HepG2 (cell line): ENCODE data around the gene INPP5E. TPM values are rescaled to one million over a fixed set of nuclear protein-coding genes. Genes with fewer than 3 reads are reported as not detected.

Source experiments
- ATAC-seq: fragments of 200-7000 bp; cut with Tn5 transposase; 3 replicates; pipeline ENCODE4 v1.9.1; 2020; ENCODE audit warnings: mild to moderate bottlenecking, moderate library complexity
- BruUV-seq: library from RNA; stranded (reverse); fragments of 400-500 nt; replicated peaks from 2 replicates; lab custom pipeline; 2021; lab: Mats Ljungman, UMichigan
- CTCF ChIA-PET: fragments of 300-600 bp; formaldehyde crosslinking; extraction: SDS; loops from one replicate; lab custom pipeline; 2021; ENCODE audit warnings: low total read pairs, inconsistent platforms, low intra/inter-chr PET ratio; lab: Yijun Ruan, JAX
- POLR2A ChIA-PET: fragments of 350-600 bp; sonication (Branson Sonifier 250); formaldehyde crosslinking; loops from one replicate; lab custom pipeline; 2020; ENCODE audit warnings: antibody characterized with exemption, inconsistent platforms; lab: Yijun Ruan, JAX
- DNase-seq: peaks from one replicate; pipeline ENCODE4 v3.0.0-alpha.2; 2015; ENCODE audit warnings: low spot score
- FAIRE-seq: peaks from 3 replicates; lab custom pipeline; 2011; peaks lifted over from hg19 to GRCh38; lab: Jason Lieb, UNC
- H2AFZ ChIP-seq: one replicate; pipeline ENCODE4 v1.6.1; 2011; ENCODE audit warnings: low read length, inconsistent platforms
- H3K27ac ChIP-seq: fragments of 300-600 bp; 3 replicates; pipeline ENCODE4 v1.8.0; 2011; ENCODE audit warnings: mixed run types, mild to moderate bottlenecking, mixed read lengths, low read length, inconsistent platforms; ENCODE audit not compliant: insufficient read depth; ENCODE audit errors: extremely low read length
- H3K27me3 ChIP-seq, 2 experiments: fragments of 200-600 bp in 1 of 2; 2 replicates in 1 of 2; 3 replicates in 1 of 2; pipeline versions ENCODE4 v1.6.0 to v1.8.0; 2011; ENCODE audit warnings: low read length in 2 of 2, mild to moderate bottlenecking in 2 of 2, moderate library complexity in 2 of 2, inconsistent platforms in 1 of 2; ENCODE audit not compliant: insufficient read depth in 2 of 2, control insufficient read depth in 1 of 2
- H3K36me3 ChIP-seq, 2 experiments: fragments of 200-600 bp in 1 of 2; replicated peaks in 1 of 2; 2 replicates in 1 of 2; 3 replicates in 1 of 2; pipeline versions ENCODE4 v1.5.1 to v1.8.0; 2011; ENCODE audit warnings: low read length in 2 of 2, inconsistent platforms in 1 of 2; ENCODE audit not compliant: insufficient read depth in 2 of 2, control insufficient read depth in 1 of 2
- H3K4me1 ChIP-seq: 2 replicates; pipeline ENCODE4 v1.5.1; 2012; ENCODE audit warnings: low read length, inconsistent platforms; ENCODE audit not compliant: insufficient read depth
- H3K4me2 ChIP-seq: 2 replicates; pipeline ENCODE4 v1.6.0; 2011; ENCODE audit warnings: low read depth, low read length, inconsistent platforms
- H3K4me3 ChIP-seq, 3 experiments: fragments of 200-600 bp in 1 of 3; sonication (generic), shearing (Covaris generic) in 1 of 3; replicated peaks in 1 of 3; 2 replicates each; pipeline ENCODE4 v1.5.1; 2011 to 2016; ENCODE audit warnings: low read length in 3 of 3, inconsistent platforms in 2 of 3, low read depth in 2 of 3, mild to moderate bottlenecking in 2 of 3, control low read depth in 1 of 3, mixed read lengths in 1 of 3; ENCODE audit not compliant: insufficient read depth in 1 of 3
- H3K79me2 ChIP-seq: one replicate; pipeline ENCODE4 v1.6.1; 2011; ENCODE audit warnings: low read length, inconsistent platforms; ENCODE audit not compliant: insufficient read depth
- H3K9ac ChIP-seq: 2 replicates; pipeline ENCODE4 v1.6.0; 2011; ENCODE audit warnings: mild to moderate bottlenecking, low read depth, low read length, inconsistent platforms; ENCODE audit not compliant: insufficient read depth
- H3K9me3 ChIP-seq: 2 replicates; pipeline ENCODE4 v1.5.1; 2012; ENCODE audit warnings: mild to moderate bottlenecking, low read length
- H4K20me1 ChIP-seq: 2 replicates; pipeline ENCODE4 v1.6.0; 2011; ENCODE audit warnings: inconsistent platforms, mild to moderate bottlenecking, low read length, moderate library complexity; ENCODE audit not compliant: insufficient read depth
- ADNP ChIP-seq: sonication (generic); formaldehyde crosslinking; IDR thresholded peaks from 2 replicates; pipeline ENCODE4 v1.4.0; 2020; ENCODE audit warnings: missing genetic modification reagents
- KDM6A ChIP-seq: IDR thresholded peaks from 2 replicates; pipeline ENCODE4 v1.6.1; 2016; ENCODE audit warnings: low read depth
- NAIF1 ChIP-seq: sonication (generic); formaldehyde crosslinking; IDR thresholded peaks from 2 replicates; pipeline ENCODE4 v1.5.0; 2020; ENCODE audit warnings: mild to moderate bottlenecking, missing genetic modification reagents, borderline replicate concordance
- NFRKB ChIP-seq: fragments of 450-650 bp; IDR thresholded peaks from 2 replicates; pipeline ENCODE4 v1.6.1; 2017
- PHF5A ChIP-seq: IDR thresholded peaks from one replicate; pipeline ENCODE4 v1.6.1; 2018; ENCODE audit warnings: low read depth, missing genetic modification reagents; ENCODE audit not compliant: unreplicated experiment
- SCMH1 ChIP-seq: sonication (generic); formaldehyde crosslinking; IDR thresholded peaks from 2 replicates; pipeline ENCODE4 v1.9.0; 2021; ENCODE audit warnings: missing genetic modification reagents, mild to moderate bottlenecking, borderline replicate concordance
- ZBTB1 ChIP-seq: sonication (generic); formaldehyde crosslinking; IDR thresholded peaks from 2 replicates; pipeline ENCODE4 v1.4.0; 2020; ENCODE audit warnings: missing genetic modification reagents, borderline replicate concordance
- ZFYVE20 ChIP-seq: sonication (generic); formaldehyde crosslinking; IDR thresholded peaks from 2 replicates; pipeline ENCODE4 v1.8.0; 2023; ENCODE audit warnings: low read depth, mild to moderate bottlenecking, moderate library complexity, missing genetic modification reagents, borderline replicate concordance
- ZNF446 ChIP-seq: sonication (generic); formaldehyde crosslinking; IDR thresholded peaks from 2 replicates; pipeline ENCODE4 v1.5.0; 2020; ENCODE audit warnings: mild to moderate bottlenecking, missing genetic modification reagents
- ZNF569 ChIP-seq: sonication (generic); formaldehyde crosslinking; IDR thresholded peaks from 2 replicates; pipeline ENCODE4 v1.5.0; 2020; ENCODE audit warnings: mild to moderate bottlenecking, missing genetic modification reagents, moderate library complexity, borderline replicate concordance
- WGBS: methylation state at CpG from one replicate; pipeline ENCODE4 v1.1.6; 2017; ENCODE audit warnings: low lambda C conversion rate; 5-methylcytosine and 5-hydroxymethylcytosine counted together
- in situ Hi-C: cut with HindIII; loops from 2 replicates; pipeline ENCODE4 v1.10.0; 2017; ENCODE audit warnings: low pct_unique_long_range_greater_than_20kb; ENCODE audit not compliant: extremely low pct_ligation_motif_present
- intact Hi-C: fragments of 100-400 bp; cut with micrococcal nuclease; formaldehyde crosslinking; loops from one replicate; pipeline ENCODE4 v1.10.0; 2022; ENCODE audit not compliant: unreplicated experiment
- polyA plus RNA-seq, 8 experiments: library from polyadenylated mRNA; depleted of rRNA in 3 of 8; stranded (reverse) in 7 of 8; unstranded in 1 of 8; fragments of >200 nt; fragmentation: Illumina TruSeq in 4 of 8; extraction: Trizol in 4 of 8; gene quantifications; 2 replicates each; pipeline versions ENCODE4 v1.2.1 to v1.2.3, GENCODE V29; 2011 to 2016; ENCODE audit warnings: low read depth in 4 of 8, missing spikeins in 1 of 8, mixed read lengths in 1 of 8; ENCODE audit not compliant: insufficient read depth in 1 of 8
- total RNA-seq, 5 experiments: library from RNA; depleted of rRNA; stranded (reverse); fragments of >200 nt; fragmentation: Illumina TruSeq; extraction: Trizol; gene quantifications; 2 replicates each; pipeline ENCODE4 v1.2.3, GENCODE V29; 2016; ENCODE audit warnings: low read depth in 1 of 5
- TF ChIP-seq, protein P1 (sequence below): sonication (generic); formaldehyde crosslinking; IDR thresholded peaks from 2 replicates; pipeline ENCODE4 v1.5.1; 2020; ENCODE audit warnings: missing genetic modification reagents, mild to moderate bottlenecking, borderline replicate concordance
- TF ChIP-seq, protein P2 (sequence below): fragments of 450-650 bp; IDR thresholded peaks from 2 replicates; pipeline ENCODE4 v1.6.1; 2016
- TF ChIP-seq, protein P3 (sequence below): sonication (generic); formaldehyde crosslinking; IDR thresholded peaks from 2 replicates; pipeline ENCODE4 v1.4.0; 2020; ENCODE audit warnings: missing genetic modification reagents, borderline replicate concordance
- TF ChIP-seq, protein P4 (sequence below): sonication (generic); formaldehyde crosslinking; IDR thresholded peaks from 2 replicates; pipeline ENCODE4 v1.8.1; 2022; ENCODE audit warnings: low read depth, mild to moderate bottlenecking, missing genetic modification reagents

INPP5E gene
- total and polyA plus RNA-seq, 2 of the 13 experiments (the other 11 are each of a cell fraction or from before 2014, with no cell fraction given) = 5.5 TPM

DNA sequence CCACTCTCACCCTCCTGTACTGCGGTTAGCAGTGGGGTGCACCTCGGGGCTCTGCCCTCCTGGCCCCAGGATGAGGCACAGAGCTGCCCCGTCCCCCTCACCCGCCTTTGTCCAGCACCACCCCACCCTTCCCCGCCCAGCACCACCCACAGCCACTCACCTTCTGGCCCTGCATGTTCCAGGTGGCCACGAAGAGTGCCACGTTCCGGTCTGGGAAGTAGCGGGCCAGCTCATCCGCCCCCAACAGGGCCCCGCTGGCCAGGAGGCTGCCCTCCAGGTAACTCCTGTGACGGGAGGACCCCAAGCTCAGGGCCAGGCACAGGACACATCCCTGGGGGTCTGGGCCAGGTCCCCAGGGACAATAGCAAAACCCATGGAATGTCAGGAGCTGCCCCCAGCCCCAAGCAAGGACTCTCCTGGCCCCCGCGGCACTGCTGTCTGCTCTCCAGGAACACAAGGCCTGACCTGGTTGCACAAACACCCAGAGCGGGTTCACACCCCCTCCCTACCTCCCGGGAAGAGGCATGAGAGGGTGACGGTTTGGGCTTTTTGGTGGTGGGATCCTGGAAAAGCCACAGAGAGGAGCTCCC lies 5.0 kb downstream of the INPP5E start:
- intact Hi-C loops = no loop called here
- H4K20me1 ChIP-seq = peaks cover 7% of the 10 kb centered on the region; the same call in 1 of the 2 replicates
- TF ChIP-seq PHF5A (CRISPR knock-in tag) = no peak
- TF ChIP-seq SCMH1 (CRISPR knock-in tag) = no peak
- TF ChIP-seq ZNF569 (CRISPR knock-in tag) = no peak
- TF ChIP-seq, protein P1, sequence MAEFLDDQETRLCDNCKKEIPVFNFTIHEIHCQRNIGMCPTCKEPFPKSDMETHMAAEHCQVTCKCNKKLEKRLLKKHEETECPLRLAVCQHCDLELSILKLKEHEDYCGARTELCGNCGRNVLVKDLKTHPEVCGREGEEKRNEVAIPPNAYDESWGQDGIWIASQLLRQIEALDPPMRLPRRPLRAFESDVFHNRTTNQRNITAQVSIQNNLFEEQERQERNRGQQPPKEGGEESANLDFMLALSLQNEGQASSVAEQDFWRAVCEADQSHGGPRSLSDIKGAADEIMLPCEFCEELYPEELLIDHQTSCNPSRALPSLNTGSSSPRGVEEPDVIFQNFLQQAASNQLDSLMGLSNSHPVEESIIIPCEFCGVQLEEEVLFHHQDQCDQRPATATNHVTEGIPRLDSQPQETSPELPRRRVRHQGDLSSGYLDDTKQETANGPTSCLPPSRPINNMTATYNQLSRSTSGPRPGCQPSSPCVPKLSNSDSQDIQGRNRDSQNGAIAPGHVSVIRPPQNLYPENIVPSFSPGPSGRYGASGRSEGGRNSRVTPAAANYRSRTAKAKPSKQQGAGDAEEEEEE (CRISPR knock-in tag) = no peak
- no peak for TF ChIP-seq NAIF1 (CRISPR knock-in tag)
- TF ChIP-seq, protein P2, sequence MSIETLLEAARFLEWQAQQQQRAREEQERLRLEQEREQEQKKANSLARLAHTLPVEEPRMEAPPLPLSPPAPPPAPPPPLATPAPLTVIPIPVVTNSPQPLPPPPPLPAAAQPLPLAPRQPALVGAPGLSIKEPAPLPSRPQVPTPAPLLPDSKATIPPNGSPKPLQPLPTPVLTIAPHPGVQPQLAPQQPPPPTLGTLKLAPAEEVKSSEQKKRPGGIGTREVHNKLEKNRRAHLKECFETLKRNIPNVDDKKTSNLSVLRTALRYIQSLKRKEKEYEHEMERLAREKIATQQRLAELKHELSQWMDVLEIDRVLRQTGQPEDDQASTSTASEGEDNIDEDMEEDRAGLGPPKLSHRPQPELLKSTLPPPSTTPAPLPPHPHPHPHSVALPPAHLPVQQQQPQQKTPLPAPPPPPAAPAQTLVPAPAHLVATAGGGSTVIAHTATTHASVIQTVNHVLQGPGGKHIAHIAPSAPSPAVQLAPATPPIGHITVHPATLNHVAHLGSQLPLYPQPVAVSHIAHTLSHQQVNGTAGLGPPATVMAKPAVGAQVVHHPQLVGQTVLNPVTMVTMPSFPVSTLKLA = no peak
- TF ChIP-seq NFRKB = no peak
- TF ChIP-seq, protein P3, sequence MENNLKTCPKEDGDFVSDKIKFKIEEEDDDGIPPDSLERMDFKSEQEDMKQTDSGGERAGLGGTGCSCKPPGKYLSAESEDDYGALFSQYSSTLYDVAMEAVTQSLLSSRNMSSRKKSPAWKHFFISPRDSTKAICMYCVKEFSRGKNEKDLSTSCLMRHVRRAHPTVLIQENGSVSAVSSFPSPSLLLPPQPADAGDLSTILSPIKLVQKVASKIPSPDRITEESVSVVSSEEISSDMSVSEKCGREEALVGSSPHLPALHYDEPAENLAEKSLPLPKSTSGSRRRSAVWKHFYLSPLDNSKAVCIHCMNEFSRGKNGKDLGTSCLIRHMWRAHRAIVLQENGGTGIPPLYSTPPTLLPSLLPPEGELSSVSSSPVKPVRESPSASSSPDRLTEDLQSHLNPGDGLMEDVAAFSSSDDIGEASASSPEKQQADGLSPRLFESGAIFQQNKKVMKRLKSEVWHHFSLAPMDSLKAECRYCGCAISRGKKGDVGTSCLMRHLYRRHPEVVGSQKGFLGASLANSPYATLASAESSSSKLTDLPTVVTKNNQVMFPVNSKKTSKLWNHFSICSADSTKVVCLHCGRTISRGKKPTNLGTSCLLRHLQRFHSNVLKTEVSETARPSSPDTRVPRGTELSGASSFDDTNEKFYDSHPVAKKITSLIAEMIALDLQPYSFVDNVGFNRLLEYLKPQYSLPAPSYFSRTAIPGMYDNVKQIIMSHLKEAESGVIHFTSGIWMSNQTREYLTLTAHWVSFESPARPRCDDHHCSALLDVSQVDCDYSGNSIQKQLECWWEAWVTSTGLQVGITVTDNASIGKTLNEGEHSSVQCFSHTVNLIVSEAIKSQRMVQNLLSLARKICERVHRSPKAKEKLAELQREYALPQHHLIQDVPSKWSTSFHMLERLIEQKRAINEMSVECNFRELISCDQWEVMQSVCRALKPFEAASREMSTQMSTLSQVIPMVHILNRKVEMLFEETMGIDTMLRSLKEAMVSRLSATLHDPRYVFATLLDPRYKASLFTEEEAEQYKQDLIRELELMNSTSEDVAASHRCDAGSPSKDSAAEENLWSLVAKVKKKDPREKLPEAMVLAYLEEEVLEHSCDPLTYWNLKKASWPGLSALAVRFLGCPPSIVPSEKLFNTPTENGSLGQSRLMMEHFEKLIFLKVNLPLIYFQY (CRISPR knock-in tag) = no peak
- no peak for TF ChIP-seq ZFYVE20 (CRISPR knock-in tag)
- TF ChIP-seq KDM6A (CRISPR knock-in tag) = no peak
- TF ChIP-seq, protein P4, sequence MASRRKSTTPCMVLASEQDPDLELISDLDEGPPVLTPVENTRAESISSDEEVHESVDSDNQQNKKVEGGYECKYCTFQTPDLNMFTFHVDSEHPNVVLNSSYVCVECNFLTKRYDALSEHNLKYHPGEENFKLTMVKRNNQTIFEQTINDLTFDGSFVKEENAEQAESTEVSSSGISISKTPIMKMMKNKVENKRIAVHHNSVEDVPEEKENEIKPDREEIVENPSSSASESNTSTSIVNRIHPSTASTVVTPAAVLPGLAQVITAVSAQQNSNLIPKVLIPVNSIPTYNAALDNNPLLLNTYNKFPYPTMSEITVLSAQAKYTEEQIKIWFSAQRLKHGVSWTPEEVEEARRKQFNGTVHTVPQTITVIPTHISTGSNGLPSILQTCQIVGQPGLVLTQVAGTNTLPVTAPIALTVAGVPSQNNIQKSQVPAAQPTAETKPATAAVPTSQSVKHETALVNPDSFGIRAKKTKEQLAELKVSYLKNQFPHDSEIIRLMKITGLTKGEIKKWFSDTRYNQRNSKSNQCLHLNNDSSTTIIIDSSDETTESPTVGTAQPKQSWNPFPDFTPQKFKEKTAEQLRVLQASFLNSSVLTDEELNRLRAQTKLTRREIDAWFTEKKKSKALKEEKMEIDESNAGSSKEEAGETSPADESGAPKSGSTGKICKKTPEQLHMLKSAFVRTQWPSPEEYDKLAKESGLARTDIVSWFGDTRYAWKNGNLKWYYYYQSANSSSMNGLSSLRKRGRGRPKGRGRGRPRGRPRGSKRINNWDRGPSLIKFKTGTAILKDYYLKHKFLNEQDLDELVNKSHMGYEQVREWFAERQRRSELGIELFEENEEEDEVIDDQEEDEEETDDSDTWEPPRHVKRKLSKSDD = no peak
- TF ChIP-seq ZNF446 = no peak
- TF ChIP-seq ADNP (CRISPR knock-in tag) = no peak
- no peak for TF ChIP-seq ZBTB1 (CRISPR knock-in tag)

More for the DNA sequence above, 5.0 kb downstream of the INPP5E start:
- Histone ChIP-seq H3K79me2 (peaks cover 26% of the 10 kb centered on the region), H3K4me1 (peaks cover 22% of the 10 kb centered on the region), H3K36me3 (peaks cover 1 to 6% of the 10 kb centered on the region in 2 experiments; a peak in 2 of 5 replicates), H3K9me3 (no peaks in the 10 kb centered on the region), H3K27ac (no peak overlapping the region), H3K4me2 (no peak overlapping the region), H3K9ac (no peak overlapping the region), H2AFZ (no peak overlapping the region), H3K27me3 (no peaks in the 10 kb centered on the region; a peak in 1 of 5 replicates), H3K4me3 (no peak overlapping the region)
- WGBS = 94% methylated on average over 17 of the region's 17 CpGs
- CTCF ChIA-PET = no interaction called here
- DNase-seq (no peak), FAIRE-seq (no peak), ATAC-seq (no peak)
- in situ Hi-C loops = no loop called here
- no TSS peak for BruUV-seq
- POLR2A ChIA-PET = interaction anchor here (0.6 kb wide), 1 partner anchor 12 kb away, joined by 3 read pairs; no protein-coding TSS in a partner anchor
